ENCODE results near the gene SMIM3. TPM values are rescaled to one million over a fixed set of nuclear protein-coding genes. Genes with fewer than 3 reads are reported as not detected.

Gene SMIM3
- total RNA-seq, 1 donor from 2014 or later, result 8.2 TPM

DNA sequence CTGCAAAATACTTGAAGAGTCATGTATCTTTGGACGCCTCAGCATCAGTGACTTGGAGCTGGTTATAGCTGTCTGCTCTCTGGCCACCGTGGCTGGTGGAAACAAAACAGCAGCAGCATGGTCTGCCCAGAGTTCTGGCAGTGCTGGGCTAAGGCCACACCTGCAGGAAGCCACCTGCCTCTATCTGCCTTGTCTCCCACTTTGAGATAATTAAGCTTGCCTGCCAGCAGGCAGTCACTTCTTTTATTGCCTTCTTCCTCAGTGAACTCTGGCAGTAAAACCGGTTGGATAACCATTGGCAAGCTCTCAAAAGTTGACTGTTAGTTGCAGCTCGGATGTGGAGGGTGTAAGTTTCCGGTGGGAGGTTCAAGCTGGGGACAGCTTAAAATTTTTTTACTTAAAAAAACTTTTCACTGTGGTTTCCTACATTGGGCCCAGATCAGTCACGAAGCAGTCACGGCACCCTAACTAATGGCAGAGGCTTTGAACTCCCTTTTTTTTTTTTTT lies 4.9 kb downstream of the SMIM3 start:
- Mint-ChIP-seq H3K4me1 (ENCODE audit: unreplicated experiment) (peaks cover 26% of the 10 kb centered on the region), H3K4me3 (peak overlapping the region; percentile 74), H3K27ac (peak overlapping the region; percentile 88)

GRCh38 chr5:150785950-150786349 lies 7.4 kb downstream of the SMIM3 start:
- TF ChIP-seq CTCF (conservative IDR thresholded peaks at IDR 0.05), result no peak
- H3K36me3 Mint-ChIP-seq, result peaks cover 9% of the 10 kb centered on the region
- no peaks in the 10 kb centered on the region for H3K9me3 Mint-ChIP-seq
- H3K27ac Mint-ChIP-seq, result no peak overlapping the region
- H3K4me3 Mint-ChIP-seq, result no peak overlapping the region
- H3K27me3 Mint-ChIP-seq, result no peaks in the 10 kb centered on the region
- H3K4me1 Mint-ChIP-seq (ENCODE audit: unreplicated experiment), result peaks cover 19% of the 10 kb centered on the region
- DNase-seq (ENCODE audit: extremely low spot score, unreplicated experiment), result no peak

More for the DNA sequence above, 4.9 kb downstream of the SMIM3 start:
- Mint-ChIP-seq H3K9me3 (no peaks in the 10 kb centered on the region), H3K36me3 (peaks cover 9% of the 10 kb centered on the region), H3K27me3 (no peaks in the 10 kb centered on the region)
- TF ChIP-seq CTCF (conservative IDR thresholded peaks at IDR 0.05), result no peak
- DNase-seq (ENCODE audit: extremely low spot score, unreplicated experiment), result no peak

DNA sequence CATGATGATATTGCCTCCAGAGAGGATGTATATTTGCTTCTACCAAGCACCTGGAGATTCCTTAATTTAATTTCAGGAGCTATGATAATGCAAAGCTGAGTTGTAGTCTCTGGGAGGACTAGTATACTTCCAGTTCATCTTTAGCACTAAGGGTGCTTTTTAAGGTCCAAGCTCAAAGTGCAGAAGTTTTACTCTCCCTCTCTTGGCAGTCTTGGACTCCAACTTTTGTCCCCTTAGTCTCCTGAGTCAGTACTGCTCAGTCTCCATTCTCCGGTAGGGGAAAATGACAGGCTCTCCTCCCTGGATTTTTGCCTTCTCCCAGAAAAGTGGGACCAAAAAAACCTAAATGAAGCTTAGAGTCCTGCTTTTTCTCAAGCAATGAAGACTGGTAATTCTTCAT lies 8.3 kb downstream of the SMIM3 start:
- no peak overlapping the region for H3K4me3 Mint-ChIP-seq
- no peak for TF ChIP-seq CTCF (conservative IDR thresholded peaks at IDR 0.05)
- H3K27me3 Mint-ChIP-seq, result no peaks in the 10 kb centered on the region
- DNase-seq (ENCODE audit: extremely low spot score, unreplicated experiment), result no peak
- no peaks in the 10 kb centered on the region for H3K9me3 Mint-ChIP-seq
- peaks cover 10% of the 10 kb centered on the region for H3K4me1 Mint-ChIP-seq (ENCODE audit: unreplicated experiment)
- H3K27ac Mint-ChIP-seq, result no peak overlapping the region
- peaks cover 9% of the 10 kb centered on the region for H3K36me3 Mint-ChIP-seq

DNA sequence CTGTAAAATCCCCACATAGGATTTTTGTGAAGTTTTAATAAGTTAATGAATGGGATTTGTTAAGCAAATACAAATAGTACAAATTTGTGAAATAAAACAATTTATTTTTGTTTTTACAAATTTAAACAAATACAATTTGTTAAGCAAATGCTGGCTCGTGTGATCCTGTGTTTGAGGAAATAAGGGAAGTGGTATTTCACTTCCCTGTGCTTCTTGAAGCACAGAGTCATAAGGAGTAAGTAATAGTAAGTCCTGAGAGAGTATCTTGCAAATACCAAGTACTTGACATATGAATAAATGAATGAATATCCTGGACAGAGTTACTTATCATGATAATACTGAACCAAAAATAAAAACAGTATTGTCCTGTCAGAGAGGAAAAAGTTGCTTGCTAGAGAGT lies 9.1 kb downstream of the SMIM3 start:
- Mint-ChIP-seq H3K9me3 (no peaks in the 10 kb centered on the region), H3K27ac (no peak overlapping the region)

GRCh38 chr5:150788977-150789376 lies 10.4 kb downstream of the SMIM3 start:
- no peak overlapping the region for H3K27ac Mint-ChIP-seq
- H3K4me3 Mint-ChIP-seq, result no peak overlapping the region
- H3K9me3 Mint-ChIP-seq, result no peaks in the 10 kb centered on the region
- DNase-seq (ENCODE audit: extremely low spot score, unreplicated experiment), result no peak
- H3K36me3 Mint-ChIP-seq, result peaks cover 9% of the 10 kb centered on the region
- TF ChIP-seq CTCF (conservative IDR thresholded peaks at IDR 0.05), result no peak
- peaks cover 3% of the 10 kb centered on the region for H3K4me1 Mint-ChIP-seq (ENCODE audit: unreplicated experiment)
- no peaks in the 10 kb centered on the region for H3K27me3 Mint-ChIP-seq

More for the DNA sequence above, 9.1 kb downstream of the SMIM3 start:
- Mint-ChIP-seq H3K27me3 (no peaks in the 10 kb centered on the region), H3K36me3 (peaks cover 9% of the 10 kb centered on the region), H3K4me1 (ENCODE audit: unreplicated experiment) (peaks cover 3% of the 10 kb centered on the region), H3K4me3 (no peak overlapping the region)
- no peak for TF ChIP-seq CTCF (conservative IDR thresholded peaks at IDR 0.05)
- DNase-seq (ENCODE audit: extremely low spot score, unreplicated experiment), result no peak

- Mint-ChIP-seq H3K4me3 (no peak overlapping the region), H3K9me3 (no peaks in the 10 kb centered on the region), H3K4me1 (ENCODE audit: unreplicated experiment) (peaks cover under 1% of the 10 kb centered on the region), H3K27ac (no peak overlapping the region), H3K27me3 (no peaks in the 10 kb centered on the region), H3K36me3 (peaks cover 7% of the 10 kb centered on the region)
- no peak for TF ChIP-seq CTCF (conservative IDR thresholded peaks at IDR 0.05)
- DNase-seq (ENCODE audit: extremely low spot score, unreplicated experiment), result no peak
Observed at GRCh38 chr5:150789450-150789849, 10.9 kb downstream of the SMIM3 start.
